ENCODE measurements around the gene NEB.
"Not testable (repeated sequence)": the region's sequence is repeated elsewhere in the genome, so short reads cannot be mapped to it uniquely, and the experiment has no call there.

Gene NEB

DNA sequence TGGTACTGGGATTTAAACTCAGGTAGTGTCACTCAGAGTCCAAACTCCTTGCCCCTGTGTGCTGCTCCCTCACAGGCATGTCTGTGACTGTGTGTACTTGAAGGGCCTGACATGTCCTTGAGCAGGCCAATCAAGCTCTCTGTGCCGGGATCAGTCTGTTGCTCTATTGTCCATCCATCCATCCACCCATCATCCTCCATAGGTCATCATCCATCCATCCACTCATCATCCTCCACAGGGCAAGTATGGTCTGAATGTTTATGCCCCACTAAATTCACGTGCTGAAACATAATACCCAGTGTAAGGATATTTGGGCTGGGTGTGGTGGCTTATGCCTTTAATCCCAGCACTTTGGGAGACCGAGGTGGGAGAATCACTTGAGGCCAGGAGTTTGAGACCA is 24.5 kb upstream of the NEB start:
- no peak for DNase-seq (ENCODE audit: low read depth, low spot score)

DNA sequence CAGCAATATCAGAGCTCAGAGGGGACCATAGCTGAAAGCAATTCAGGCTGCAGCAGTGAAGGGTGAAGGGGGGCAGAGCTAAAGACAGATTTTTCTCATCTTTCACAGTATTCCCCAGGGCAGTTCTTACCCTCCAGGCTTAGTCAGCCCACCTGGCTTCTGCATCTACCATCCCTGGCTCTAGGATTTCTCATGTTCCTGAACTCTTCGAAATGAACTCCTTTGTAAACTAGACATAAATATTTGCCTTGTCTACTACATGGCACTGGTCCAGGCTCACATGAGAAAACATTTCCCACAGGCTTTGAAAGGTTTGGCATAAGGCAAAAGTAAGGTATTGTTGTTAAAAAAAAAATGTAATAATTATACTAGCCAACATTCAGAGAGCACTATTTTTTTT is 23.6 kb upstream of the NEB start:
- DNase-seq (ENCODE audit: low read depth, low spot score), result no peak

- DNase-seq (ENCODE audit: low read depth, low spot score), result no peak
Measured at GRCh38 chr2:151756820-151757219, 22.5 kb upstream of the NEB start.

DNA sequence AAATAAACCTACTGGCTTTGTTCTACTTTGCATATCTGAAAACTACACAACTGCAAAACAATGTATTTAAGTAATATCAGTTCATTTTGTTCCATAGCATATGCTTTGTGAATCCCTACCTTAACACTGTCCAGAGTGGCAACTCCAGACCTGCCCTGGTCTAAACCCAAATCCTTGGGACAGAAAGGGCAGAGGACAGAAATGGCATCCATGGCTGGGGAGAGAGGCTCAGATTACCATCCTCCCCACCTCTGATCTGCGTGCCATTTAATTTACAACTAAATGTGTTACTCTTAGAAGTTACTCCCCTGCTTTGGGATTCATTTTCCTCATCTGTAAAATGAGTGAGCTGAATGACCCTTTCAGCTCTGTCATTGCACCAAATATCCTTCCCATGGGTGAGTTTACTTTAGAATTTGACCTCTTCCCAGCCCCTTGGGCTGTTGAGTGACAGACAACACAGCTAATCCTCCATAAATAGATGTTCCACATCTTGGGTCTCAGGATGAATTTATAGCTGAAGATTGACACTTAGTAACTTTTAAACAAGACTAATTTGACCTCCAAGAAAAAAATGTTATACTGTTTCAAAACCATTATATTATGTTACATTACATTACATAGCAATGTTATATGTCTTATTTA is 20.1 kb upstream of the NEB start:
- DNase-seq (ENCODE audit: low read depth, low spot score), result no peak

DNA sequence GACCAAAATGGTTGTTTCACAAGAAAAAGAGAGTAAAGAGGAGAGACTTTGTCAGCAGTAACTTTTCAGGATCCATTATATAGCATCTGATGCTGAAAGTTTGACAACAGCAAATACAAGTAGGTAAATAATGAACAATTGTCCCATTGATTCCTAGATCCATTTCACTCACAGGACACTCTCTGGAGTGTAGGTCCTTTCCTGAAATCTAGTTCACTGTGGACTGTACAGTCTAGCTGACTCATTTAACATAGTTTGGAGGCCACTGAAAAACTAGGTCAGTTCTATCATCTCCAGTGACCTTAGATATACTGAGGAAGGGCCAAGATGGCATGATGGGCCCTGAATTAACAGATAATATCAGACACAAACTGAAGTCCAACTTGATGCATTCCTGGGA is 19.3 kb upstream of the NEB start:
- no peak for DNase-seq (ENCODE audit: low read depth, low spot score)

DNA sequence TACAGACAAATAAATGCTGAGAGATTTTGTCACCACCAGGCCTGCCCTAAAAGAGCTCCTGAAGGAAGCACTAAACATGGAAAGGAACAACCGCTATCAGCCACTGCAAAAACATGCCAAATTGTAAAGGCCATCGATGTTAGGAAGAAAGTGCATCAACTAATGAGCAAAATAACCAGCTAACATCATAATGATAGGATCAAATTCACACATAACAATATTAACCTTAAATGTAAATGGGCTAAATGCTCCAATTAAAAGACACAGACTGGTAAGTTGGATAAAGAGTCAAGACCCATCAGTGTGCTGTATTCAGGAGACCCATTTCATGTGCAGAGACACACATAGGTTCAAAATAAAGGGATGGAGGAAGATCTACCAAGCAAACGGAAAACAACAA is 11.0 kb upstream of the NEB start:
- DNase-seq (ENCODE audit: low read depth, low spot score), result not testable (repeated sequence)

DNA sequence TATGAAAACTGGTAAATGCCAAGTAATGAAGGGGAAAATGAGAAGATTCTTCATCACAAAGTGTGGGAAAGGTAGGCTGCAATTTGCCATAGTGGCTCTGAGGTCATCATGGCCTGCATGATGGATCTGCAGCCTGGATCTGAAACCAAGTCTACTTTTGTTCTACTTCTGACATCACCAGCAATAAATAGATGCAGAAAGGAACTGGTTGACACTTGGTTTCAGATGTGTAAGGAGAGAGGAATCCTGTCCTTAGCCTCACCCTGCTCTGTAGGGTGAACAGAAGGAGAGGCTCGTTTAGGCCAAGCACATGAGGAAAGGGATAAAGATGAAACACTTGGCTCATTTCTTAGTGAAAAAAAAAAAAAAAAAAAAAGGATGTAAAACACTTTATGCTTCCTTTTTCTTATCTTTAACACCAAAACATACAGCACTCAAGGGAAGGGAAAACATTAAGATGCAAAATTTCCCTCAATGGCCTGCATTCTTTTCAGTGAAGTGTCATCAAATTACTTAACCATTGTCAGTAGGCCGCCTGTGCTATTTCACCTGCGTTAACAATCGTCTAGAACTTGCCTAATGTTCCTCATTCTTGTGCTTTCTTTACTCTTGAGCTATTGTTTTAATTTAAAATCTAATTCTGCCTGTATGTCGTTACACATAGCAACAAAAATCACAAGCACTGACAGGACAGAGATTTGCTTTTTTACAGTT is 3.9 kb downstream of the NEB start:
- no peak for DNase-seq (ENCODE audit: low read depth, low spot score)

- no peak for DNase-seq (ENCODE audit: low read depth, low spot score)
Measured at GRCh38 chr2:151729837-151730236, 4.4 kb downstream of the NEB start.

GRCh38 chr2:151729415-151729811 is 4.9 kb downstream of the NEB start:
- DNase-seq (ENCODE audit: low read depth, low spot score), result no peak

DNA sequence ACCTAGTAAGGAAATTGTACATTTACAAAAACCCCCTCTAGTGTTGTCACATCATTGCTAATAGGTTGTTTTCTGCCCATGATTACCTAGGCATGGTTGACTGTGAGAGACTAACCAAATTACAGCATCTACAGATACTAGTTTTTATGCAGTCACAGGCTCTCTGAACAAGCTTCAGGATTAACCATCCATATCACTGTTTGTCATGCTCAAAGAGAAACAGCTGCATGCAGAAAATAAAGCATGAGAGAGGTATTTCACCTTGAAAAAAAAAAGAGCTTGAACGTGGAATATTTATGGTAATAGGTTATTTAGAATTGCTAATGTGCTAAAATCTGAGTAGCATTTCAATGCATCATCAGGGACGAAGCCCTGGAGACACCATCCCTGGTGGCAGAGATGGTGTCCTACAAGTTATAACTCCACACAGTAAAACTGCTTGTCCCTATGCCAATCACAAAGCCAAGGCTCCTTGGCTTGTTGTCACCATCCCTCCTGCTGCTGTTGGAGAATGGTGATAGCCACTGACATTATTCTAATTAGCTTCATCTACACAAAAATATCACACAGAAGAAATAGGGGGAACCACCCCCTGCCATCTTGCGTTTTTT is 5.4 kb downstream of the NEB start:
- DNase-seq (ENCODE audit: low read depth, low spot score), result no peak

DNA sequence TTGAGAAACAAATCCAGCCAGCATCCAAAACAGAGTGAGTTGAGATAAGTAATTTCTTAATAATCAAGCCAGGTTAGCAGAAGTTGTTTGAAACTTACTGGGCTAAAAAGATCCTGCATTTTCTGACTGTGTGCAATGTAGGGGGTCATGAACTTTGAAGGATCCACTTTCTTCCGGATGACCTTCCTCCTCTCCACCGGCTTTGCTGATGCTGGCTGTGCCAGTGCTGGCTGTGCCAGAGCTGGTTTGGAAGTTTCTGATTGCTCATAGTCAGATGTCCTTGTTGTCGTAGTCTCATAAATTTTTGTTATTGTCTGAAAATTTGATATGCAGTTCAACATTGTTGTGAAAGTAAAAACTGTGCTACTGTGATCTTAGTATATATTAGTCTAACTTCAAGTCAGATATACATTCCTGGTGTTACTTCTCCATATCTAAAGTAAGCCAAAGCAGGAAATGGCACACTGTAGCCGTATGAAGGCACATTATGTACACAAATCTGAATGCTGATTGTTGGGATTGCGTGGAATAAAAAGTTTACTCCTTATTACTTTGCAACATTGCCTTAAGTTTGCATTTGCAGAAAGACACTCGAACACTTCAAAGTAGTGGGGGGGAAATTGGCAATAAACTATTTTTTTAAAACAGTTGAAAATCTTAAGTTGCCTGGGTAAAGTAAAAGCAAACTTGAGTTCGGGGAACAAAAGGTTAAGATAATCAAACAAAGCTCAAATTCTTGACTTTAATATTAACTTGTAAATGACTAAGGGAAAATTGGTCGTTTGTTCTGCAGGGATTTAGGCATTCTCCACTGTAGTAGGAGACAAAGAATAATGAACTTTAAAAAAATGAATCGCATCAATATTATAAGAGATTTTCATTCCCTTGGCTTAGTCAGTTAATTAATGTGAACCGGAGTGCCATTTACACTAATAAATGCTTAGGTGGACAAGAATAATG is 6.4 kb downstream of the NEB start:
- DNase-seq (ENCODE audit: low read depth, low spot score), result no peak

DNA sequence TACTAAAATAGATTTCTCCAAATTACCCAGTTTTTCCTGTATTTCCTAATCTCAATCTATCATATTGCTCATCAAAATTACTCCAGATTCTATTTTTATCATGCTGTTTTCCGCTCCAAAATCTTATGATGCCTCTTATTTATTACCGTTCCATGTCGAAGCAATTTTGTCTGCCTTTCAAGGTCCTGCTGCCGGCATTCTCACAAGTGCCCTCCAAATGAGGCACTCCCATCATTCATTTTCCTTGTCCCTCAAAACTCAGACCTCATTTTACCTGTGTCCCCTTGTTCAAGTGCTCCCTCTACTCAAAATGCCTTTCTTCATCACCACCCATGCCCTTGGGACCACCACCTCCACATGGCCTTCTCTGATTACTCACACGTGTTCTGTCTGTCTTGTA is 13.1 kb downstream of the NEB start:
- DNase-seq (ENCODE audit: low read depth, low spot score), result no peak

GRCh38 chr2:151720521-151720920 is 13.8 kb downstream of the NEB start:
- no peak for DNase-seq (ENCODE audit: low read depth, low spot score)

- DNase-seq (ENCODE audit: low read depth, low spot score), result no peak
Measured at GRCh38 chr2:151718796-151719195, 15.5 kb downstream of the NEB start.

DNA sequence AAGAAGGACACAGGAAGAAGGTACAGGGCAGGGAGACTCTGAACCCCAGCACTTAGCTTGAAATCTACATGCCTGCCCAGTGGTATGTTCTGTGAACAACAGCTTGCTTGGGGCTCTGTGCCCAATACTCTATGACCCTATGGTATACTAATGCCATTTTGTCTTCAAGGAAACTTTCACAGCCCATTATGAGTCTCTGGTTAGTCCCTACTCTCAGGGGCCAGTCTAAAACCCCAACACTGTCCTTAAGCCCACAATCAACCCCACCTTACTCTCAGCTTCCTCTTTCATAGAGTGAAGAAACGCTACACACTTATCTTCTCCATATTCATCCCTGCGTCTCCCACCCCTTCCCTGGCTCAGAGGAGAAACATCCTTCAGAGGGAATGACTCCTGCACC is 16.0 kb downstream of the NEB start:
- DNase-seq (ENCODE audit: low read depth, low spot score), result no peak

DNA sequence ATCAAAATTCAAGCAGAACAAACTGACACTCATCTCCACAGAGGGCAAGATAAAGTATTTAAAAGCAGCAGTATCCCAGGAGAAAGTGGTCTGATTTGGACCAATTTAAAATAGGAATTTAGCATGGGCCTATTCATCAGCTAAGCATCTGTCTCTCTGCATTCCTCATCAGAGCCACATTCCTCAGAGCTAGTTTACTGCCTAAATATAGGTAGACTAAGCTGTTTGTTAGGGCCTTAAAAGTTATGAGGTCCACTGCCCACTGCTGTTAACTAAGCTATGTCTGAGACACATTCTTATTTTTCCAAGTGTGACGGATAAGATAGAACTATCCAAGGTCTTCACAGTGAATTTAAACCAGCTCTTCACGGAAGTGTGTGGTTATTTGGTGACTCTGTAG is 17.6 kb downstream of the NEB start:
- DNase-seq (ENCODE audit: low read depth, low spot score), result no peak

DNA sequence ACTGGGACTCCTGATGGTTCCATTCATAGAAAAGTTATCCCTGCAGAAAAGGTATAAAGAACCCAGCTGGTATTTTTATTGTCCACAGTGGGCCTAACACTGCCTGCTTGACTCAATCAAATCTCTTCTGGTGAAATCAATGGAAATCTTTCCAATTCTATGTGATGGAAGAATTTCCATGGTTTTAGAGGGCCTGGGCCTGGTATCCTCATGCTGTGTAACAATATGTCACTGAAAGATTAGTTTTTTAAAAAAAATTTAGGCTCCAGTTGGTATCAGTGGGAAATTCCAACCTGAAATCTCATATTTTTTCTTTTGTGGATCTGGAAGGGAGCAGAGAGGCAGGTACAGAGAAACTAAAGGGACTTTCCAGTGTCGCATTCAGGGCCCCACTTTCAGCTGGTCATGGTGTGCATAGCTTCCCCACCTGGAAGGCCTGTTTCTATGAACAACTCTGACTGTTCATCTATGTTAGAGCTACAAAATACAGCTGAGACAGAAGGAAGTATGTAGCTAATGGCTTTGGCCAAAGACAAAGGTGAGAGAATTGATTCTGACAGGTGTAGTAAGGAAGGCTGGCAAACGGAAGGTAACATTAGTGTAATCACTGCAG is 20.9 kb downstream of the NEB start:
- no peak for DNase-seq (ENCODE audit: low read depth, low spot score)

GRCh38 chr2:151711025-151711424 is 23.3 kb downstream of the NEB start:
- no peak for DNase-seq (ENCODE audit: low read depth, low spot score)

- DNase-seq (ENCODE audit: low read depth, low spot score), result no peak
Measured at GRCh38 chr2:151708788-151709187, 25.5 kb downstream of the NEB start.

- DNase-seq (ENCODE audit: low read depth, low spot score), result no peak
Measured at GRCh38 chr2:151707857-151708256, 26.4 kb downstream of the NEB start.

DNA sequence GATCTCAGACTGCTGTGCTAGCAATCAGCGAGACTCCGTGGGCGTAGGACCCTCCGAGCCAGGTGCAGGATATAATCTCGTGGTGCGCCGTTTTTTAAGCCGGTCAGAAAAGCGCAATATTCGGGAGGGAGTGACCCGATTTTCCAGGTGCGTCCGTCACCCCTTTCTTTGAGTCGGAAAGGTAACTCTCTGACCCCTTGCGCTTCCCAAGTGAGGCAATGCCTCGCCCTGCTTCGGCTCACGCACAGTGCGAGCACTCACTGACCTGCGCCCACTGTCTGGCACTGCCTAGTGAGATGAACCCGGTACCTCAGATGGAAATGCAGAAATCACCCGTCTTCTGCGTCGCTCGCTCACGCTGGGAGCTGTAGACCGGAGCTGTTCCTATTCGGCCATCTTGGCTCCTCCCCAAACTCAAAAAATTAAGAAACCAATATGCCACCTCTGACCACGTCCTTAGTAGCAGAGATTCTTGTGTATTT is 29.8 kb downstream of the NEB start:
- not testable (repeated sequence) for DNase-seq (ENCODE audit: low read depth, low spot score)
